ENCODE measurements around the gene STX4.

GRCh38 chr16:31073142-31073969 is 40.0 kb downstream of the STX4 start:
- TF ChIP-seq CTCF (conservative IDR thresholded peaks at IDR 0.05; ENCODE audit: low read length) (no peak), EZH2phosphoT487 (IDR thresholded peaks at IDR 0.05; ENCODE audit: borderline replicate concordance) (no peak)
